ENCODE data around the gene SLC7A6. TPM values are rescaled to one million over a fixed set of nuclear protein-coding genes. Genes with fewer than 3 reads are reported as not detected.

SLC7A6 gene
- polyA plus RNA-seq, 3 donors: 11.3 to 12.9 (median 12.8) TPM

DNA sequence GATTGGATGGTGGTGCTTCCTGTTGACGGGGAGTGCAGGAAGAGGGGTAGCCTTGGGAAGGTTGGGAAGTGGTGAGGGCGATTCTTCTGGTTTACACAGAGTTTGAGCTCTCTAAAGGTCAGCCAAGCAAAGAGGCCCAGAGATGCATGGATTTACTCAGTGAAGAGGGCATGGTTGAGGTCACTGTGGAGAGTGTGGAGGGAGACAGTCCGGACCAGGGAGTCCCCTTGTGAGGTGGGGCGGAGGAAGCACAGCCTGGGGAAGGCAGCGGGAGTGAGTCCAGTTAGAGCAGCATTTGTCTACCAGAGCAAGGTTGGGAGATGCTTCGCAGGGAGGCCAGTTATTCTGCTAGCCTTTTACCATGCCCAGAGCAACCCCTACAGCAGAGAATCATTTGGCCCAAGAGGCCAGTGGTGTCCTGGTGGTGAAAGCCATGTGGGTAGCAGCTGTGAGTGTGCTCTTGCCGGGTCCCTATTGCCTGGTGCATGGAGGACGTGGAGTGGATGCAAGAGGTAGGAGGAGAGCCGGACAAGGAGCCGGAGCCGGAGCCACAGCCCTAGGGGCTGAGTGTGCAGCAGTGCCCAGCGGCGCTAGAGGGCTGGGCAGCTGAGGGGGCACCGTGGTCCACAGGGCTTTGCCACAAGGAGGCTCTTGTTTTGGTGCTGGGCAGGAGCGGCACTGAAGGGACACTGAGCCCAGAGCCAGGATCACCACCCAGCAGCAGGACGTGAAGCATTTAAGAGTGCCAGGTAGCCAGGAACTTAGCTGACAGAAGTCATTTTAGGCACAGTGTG, 74.2 kb downstream of the SLC7A6 start:
- no peak for DNase-seq (ENCODE audit: low read depth in 3 of 3, low spot score in 2 of 3)

DNA sequence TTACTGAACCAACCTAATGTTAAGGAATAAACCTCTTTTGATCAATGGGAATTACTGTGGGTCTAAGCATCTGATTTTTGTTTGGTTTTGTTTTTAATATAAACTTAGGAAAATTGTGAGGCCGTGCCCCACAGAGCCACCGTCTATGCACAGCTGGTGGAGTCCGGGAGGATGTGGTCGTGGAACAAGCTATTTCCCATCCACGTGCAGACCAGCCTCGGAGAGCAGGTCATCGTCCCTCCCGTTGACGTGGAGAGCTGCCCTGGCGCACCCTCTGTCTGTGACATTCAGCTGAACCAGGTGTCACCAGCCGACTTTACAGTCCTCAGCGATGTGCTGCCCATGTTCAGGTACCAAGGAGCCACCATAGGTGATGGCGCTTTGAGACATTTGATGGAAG, 74.9 kb downstream of the SLC7A6 start:
- no peak for DNase-seq (ENCODE audit: low read depth in 3 of 3, low spot score in 2 of 3)

DNA sequence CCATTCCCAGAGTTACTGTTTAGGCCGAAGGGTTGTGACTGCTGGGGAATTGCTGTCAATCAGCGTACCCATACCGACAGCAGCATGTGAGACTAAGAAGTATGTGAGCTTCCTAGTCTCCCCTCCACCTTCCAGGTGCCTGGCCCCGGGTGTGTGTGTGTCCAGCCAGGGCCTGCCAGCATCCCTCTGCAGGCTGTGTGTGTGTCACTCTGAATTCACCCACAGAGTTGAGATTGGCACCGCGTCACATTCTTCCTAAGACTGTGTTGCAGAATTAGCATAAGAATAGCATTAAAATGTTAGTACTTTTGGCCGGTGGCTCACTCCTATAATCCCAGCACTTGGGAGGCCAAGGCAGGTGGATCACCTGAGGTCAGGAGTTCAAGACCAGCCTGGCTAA, 78.3 kb downstream of the SLC7A6 start:
- DNase-seq (ENCODE audit: low read depth in 3 of 3, low spot score in 2 of 3): no peak

DNA sequence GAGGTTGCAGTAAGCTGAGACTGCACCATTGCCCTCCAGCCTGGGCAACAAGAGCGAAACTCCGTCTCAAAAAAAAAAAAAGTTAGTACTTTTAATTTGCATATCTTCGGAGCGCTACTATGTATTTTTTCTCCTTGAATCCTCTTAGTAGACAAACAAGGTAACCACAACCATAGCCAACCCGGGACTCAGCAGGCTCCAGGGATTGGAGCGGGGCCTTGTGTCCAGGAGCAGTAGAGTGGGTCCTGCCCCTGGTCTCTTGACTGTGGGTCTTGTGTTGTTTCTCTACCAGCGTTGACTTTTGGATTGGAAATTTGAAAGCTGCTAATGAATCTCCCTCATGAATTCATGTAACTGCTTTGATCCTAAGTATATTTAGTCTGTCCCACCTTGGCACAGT, 78.8 kb downstream of the SLC7A6 start:
- DNase-seq (ENCODE audit: low read depth in 3 of 3, low spot score in 2 of 3): no peak

DNA sequence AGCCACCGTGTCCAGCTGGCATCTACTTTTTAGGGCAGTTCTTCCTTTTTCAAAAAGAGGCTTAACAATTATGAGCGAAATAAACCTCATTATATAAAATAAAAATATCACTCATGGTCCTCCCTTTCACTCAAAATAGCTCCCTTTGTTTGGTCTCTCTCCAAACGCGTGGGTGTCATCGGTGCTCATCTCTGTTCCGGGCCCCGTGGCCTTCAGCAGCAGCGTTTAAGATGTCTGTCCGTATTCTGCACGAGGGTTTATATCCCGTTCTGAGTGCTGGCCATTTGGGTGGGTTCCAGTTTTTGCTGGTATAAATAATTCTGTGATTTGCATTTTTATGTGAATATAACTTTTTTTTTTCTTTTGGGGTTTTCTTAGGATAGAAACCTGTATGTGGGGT, 79.9 kb downstream of the SLC7A6 start:
- no peak for DNase-seq (ENCODE audit: low read depth in 3 of 3, low spot score in 2 of 3)

DNA sequence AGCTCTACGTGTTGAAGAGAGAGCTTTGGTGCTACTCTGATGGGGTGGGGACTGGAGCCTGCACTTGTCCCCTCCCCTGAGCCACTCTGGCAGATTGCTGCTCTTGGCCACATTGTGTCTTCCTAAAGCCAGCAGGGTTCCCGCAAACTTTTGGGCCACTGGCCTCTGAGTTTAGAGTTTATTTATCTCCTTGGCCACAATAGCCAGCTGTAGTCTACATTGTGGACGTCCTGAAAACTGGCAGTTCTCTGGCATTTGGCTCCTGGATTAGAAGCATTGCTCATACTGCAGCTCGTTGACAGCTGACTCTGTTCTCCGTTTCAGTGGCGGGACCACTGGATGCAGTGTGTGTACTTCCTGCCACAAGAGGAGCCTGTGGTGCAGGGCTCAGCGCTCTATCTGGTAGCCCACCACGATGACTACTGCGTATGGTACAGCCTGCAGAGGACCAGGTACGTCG, 81.1 kb downstream of the SLC7A6 start:
- no peak for DNase-seq (ENCODE audit: low read depth in 3 of 3, low spot score in 2 of 3)

DNA sequence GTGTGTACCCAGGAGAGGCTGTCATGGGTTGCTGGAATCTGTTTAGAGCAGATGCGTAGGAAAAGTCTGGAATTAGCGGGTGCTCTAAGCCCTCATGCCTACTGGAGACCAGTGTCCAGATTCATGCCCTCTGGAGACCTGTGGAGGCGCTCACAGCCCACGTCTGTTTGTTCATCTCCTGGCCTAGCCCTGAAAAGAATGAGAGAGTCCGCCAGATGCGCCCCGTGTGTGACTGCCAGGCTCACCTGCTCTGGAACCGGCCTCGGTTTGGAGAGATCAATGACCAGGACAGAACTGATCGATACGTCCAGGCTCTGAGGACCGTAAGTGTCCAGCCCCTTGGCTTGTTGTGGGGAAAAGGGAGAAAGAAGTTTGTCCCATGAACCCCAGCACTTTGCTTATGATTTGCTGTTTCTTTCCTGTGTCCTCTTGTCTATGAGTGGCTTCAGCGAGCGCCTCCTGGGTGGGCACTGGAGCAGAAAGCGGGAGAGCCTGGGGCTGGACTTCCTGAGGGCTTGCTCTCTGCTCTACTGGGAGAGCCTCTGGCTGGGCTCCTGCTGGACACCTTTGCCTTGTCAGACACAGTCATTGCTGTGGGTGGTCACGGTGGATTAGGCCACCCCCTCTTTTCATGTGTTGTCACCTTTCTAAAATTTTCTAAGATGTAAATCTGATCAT, 81.8 kb downstream of the SLC7A6 start:
- no peak for DNase-seq (ENCODE audit: low read depth in 3 of 3, low spot score in 2 of 3)

DNA sequence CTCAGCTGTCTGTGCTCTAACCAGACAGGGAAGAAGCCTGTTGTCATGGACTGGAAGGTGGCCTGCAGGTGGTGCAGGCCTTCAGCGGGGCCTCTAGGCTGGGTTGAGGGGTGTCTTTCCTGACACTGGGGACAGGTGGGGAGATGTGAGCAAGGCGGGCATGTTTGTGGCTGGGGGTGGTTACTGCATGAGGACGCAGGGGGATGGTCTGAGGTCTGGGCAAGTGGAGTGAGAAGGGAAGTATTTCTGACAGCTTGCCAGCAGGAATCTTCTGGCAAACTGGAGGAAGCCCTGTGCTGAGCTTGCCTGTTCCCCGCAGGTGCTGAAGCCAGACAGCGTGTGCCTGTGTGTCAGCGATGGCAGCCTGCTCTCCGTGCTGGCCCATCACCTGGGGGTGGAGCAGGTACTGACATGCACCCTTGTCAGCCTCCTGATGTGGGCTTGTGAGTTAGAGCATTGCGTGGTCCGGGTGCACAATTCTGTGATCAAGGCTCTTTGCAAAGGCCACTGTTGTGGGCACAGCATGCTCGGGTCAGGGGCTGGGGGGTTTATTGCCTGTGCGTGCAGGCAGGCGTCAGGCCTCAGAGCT, 82.7 kb downstream of the SLC7A6 start:
- no peak for DNase-seq (ENCODE audit: low read depth in 3 of 3, low spot score in 2 of 3)

DNA sequence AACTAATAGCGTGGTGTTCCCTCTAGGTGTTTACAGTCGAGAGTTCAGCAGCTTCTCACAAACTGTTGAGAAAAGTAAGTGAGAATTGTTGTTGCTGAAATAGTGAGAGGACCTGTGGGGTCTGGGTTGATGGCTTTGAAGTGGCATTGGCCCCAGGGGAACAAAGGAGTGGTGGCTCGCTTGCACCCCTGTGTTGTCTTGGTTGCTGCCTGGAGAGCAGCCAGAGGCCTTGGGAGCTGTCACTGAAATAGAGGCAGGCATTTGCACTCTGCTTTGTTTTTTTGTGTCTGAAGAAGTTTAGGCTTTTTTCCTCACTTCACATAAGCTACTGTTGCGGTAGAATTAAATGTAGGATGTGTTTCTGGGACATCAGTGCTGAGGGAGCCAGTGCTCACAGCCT, 83.3 kb downstream of the SLC7A6 start:
- DNase-seq (ENCODE audit: low read depth in 3 of 3, low spot score in 2 of 3): no peak

DNA sequence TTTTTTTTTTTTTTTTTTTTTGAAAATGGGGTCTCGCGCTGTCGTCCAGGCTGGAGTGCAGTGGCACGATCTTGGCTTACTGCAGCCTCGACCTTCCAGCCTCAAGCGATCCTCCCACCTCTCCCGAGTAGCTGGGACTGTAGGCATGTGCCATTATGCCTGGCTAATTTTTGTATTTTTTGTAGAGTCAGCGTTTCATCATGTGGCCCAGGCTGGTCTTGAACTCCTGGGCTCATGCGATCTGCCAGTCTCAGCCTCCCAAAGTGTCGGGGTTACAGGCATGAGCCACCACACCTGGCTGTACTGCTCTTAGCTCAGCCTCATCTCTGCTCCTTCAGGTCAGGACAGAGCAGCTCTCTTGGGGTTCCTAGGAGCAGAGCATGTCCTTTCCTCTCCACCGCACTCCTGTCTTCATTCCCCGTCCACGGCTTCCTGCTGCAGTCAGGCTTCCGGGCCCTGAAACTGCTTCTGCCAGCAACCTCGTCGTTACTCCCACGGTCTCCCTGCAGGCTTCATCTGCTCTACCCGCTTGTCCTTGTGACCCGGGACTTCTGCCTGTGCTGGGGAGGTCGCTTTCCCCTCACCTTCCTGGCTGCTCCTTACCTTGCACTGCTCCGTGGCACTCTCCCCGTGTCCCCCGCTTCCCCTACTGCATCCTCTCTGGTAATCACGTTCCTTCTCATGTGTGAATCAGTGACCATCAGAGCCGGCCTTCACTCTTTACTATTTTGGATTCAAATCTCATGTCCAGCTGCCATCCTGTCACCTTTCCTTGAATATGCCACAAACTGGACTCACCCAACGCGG, 84.5 kb downstream of the SLC7A6 start:
- DNase-seq (ENCODE audit: low read depth in 3 of 3, low spot score in 2 of 3): no peak

DNA sequence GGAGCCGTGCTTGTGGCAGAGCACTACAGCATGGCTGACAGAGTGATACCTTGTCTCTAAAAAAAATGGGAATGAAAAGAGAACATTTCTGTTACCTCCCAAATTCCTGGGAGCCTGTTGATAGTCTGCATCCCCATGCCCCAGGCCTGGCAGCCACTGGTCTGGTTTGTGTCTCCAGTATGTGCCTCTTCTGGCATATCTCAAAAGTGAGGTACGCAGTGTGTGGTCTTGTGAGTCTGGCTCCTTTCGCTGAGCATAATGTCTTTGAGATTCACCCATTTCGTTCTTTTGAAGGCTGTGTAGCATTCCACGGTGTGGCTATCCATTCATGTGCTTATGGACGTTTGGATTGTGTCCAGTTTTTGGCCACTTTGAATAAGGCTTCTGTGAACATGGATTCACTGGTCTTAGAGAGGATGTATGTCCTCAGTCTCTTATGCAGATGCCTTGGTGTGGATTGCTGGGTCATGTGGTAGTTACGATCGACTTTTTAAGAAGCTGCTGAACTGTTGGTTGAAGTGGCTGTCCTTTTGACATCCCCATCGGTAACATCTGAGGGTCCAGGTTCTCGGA, 85.6 kb downstream of the SLC7A6 start:
- no peak for DNase-seq (ENCODE audit: low read depth in 3 of 3, low spot score in 2 of 3)

DNA sequence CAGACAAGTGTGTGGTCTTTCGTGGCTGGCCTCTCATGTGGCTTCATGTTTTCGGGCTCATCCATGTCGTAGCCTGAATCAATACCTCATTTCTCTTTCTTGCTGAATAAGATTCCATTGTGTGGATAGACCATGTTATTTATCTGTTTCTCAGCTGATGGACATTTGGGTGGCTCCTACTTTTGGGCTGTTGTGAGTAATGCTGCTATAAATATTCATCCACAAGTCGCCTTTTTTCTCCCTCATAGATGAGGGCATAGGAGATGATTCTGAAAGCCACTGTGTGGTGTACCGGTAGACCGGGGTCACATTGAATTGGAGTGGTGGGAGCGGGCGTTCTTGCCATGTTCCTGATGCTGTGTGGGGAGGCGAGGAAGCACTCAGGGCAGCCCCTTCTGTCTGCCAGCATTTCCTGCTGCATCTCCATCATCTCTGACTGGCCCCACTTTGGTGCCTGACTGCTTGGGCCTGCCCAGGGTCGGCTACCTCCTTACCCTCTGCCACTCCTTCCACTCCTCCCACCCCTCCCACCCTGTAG, 86.6 kb downstream of the SLC7A6 start:
- DNase-seq (ENCODE audit: low read depth in 3 of 3, low spot score in 2 of 3): no peak

Other genes with a start within 250 kb of the SLC7A6 start
- not detected for gene DPEP2NB, start 248.6 kb upstream of the SLC7A6 start, polyA plus RNA-seq (ENCODE audit: insufficient read length in 3 of 3)
- gene DDX28, start 241.3 kb upstream of the SLC7A6 start, polyA plus RNA-seq (ENCODE audit: insufficient read length in 3 of 3): 10 to 100 TPM; 10.2 to 11.6 (median 11.0) TPM
- 10 to 100 TPM; 13.3 to 16.6 (median 14.1) TPM for gene DUS2, start 241.2 kb upstream of the SLC7A6 start, polyA plus RNA-seq (ENCODE audit: insufficient read length in 3 of 3)
- gene NFATC3, start 179.2 kb upstream of the SLC7A6 start, polyA plus RNA-seq (ENCODE audit: insufficient read length in 3 of 3): 10 to 100 TPM; 35.7 to 39.6 (median 36.1) TPM
- 10 to 100 TPM; 23.1 to 28.6 (median 26.1) TPM for gene ESRP2, start 28.4 kb upstream of the SLC7A6 start, polyA plus RNA-seq (ENCODE audit: insufficient read length in 3 of 3)
- 10 to 100 TPM; 18.8 to 22.4 (median 20.8) TPM for gene PLA2G15, start 19.2 kb upstream of the SLC7A6 start, polyA plus RNA-seq (ENCODE audit: insufficient read length in 3 of 3)
- 10 to 100 TPM; 21.1 to 23.9 (median 21.4) TPM for gene SLC7A6OS, start 46.4 kb downstream of the SLC7A6 start, polyA plus RNA-seq (ENCODE audit: insufficient read length in 3 of 3)
- 10 to 100 TPM; 36.3 to 51.6 (median 46.2) TPM for gene PRMT7, start 46.5 kb downstream of the SLC7A6 start, polyA plus RNA-seq (ENCODE audit: insufficient read length in 3 of 3)
- 1 to 10 TPM in 1 of 3 donors, under 1 TPM in 2; 0.67 to 1.1 (median 0.97) TPM for gene SMPD3, start 184.0 kb downstream of the SLC7A6 start, polyA plus RNA-seq (ENCODE audit: insufficient read length in 3 of 3)